Activated T-cell treated with anti-CD3 and anti-CD28 coated beads, Interleukin-2, amount 50 U/mL, for 48 hours (primary cell): Measurements from ENCODE around the gene CCNO.
A peak's percentile ranks its signal among the peaks of the same experiment; 100 is the strongest.

ENCODE experiments used
- DNase-seq, 2 experiments: peaks; one replicate each; pipeline ENCODE4 v3.0.0-alpha.2; 2020

The CCNO gene

DNA sequence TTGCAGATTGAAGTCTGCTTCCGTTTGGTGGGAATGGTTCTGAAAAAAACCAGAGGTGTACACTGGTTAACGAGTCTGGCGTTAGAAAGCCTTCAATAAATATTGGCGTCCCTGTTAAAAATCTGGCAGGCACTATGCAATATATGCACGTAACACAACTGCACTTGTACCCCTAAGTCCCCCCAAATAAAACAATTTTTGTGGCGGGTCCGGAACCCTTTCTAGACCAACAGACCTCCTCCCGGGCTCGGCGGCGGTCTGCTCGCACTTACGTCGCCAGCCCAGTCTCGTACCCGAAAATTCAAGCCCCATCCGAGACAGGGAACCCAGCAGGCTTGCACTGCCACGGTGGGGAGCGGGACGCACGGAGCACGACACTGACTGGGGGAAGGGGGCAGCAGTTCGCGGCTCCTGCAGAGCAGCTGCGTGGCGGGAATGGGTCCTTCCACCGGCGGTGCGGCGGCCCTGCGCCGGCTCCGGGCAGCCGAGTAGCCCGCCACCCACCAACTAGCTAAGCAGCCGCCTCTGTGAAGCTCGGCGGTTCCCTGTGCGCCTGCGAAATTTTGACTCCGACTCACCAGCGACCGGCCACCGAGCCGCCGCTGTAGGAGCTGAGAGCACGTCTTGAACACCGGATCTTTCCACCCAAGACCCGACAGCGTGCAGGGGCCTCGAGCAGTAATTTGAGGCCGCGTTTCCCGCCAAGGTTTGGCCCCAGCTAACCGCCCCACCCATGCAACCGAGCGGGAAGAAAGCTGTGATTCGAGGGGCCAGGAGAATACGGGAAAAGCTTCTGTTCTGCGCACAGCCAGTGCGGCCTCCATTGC, 10.2 kb downstream of the CCNO start:
- DNase-seq, result peak; percentile 41 to 50

DNA sequence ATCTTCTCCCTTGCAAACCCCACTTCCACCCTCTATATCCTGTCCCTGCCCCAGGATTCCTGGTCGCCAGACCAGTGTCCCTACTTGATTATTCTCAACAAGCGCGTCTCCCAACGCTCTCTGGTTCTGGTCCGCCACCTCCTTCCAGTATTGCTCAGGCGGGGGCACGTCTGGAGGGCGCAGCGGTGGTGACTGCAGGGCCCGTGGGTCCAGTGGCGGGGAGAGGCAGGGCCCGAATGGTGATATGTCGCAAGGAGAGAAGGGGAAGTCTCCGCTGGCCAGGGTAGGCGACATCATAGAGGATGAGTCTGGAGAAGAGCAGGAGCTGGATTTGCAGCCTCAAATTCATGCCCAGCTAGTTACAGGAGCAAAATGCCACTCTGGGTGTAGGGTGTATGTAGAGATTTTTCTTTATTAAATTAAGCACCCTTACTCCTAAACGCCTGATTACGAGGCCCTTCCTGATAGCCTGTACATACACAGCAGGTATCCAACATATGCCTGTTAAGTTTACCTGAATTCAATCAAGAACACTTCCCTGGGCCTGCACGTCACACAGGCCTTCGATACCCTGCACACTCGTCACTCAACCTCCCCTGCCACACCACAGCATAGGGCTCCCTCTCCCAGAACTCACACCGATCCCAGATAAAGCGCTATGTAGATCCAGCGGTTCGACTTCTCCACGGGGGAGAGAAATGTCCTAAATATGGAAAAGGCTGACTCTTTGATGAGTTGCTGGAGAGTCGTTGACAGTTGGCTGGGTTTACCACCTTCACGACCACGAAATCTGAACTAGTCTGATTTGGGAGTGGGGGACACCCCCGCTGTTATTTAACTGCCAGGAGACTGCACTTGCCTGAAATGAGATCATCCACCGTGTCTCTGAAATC, 11.1 kb downstream of the CCNO start:
- no peak for DNase-seq

DNA sequence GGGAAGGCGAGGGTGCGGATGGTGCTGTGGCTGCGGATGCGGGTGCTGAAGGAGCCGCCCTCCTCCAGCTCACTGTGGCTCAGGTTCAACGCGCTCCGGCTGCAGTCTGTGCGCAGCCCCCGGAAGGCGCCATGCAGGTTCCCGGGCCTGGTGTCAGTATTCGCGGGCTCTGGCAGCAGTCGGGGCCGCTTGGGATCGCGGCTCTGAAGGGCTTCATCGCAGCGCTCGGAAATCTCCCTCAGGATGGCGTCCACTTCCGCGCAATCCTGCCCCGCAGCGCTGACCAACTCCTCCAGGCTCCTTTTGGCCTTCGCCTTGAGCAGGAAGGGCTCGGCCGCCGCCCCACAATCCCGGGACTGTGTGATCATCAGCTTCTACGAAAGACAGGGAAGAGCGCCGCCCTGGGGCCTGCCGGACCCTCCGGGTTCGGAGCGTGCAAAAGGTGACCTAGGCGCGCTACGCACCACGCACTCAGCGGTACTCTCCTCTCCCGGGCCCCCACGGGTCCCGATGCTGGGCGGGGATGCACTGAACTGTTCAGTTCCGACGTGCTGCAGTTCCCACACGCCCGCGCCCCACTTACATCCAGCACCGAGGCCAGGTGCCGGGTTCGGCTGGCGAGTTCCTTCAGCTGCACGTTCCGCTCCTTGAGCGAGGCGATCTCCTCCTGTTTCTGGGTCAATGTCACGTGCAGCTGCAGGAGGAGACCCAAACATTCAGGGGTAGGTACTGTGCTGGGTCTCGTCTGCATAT, 12.8 kb downstream of the CCNO start:
- DNase-seq, result peak in 1 of 2 experiments; percentile 37

DNA sequence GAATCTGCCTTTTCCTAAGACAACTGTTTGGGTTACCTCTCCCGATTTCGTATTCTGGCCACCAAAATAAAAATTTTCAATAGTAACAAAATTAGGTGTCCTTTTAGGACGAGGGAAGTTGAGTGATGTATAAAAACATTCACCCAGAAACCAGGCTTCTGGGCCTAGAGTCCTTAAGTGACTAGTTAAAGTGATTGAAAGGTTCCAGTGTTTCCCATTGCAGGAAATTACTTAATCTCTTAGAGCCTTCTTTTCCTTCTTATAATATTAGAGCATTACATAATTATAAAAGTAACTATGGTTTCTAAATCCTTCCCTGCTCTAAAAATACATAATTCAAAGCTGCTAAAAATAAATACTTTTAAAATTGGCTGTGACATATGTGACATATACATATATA, 13.6 kb downstream of the CCNO start:
- no peak for DNase-seq

DNA sequence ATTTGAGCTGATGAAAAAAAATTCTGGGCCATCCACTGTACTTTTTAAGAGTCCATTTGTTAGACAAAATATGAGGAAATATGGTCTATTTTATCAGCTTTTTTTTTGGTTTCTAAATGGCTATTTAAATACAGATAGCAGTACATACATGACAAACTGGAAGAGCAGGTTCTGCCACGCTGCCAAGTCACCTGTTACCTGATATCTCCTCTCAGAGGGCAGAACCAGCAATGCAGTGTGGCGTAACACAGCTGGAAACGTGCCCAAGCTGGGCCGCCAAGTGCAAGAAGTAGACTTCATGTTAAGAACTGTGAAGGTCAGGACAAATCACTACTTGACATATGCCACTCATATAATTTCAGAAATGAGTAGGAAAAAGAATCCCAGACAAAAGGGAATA, 14.4 kb downstream of the CCNO start:
- no peak for DNase-seq

DNA sequence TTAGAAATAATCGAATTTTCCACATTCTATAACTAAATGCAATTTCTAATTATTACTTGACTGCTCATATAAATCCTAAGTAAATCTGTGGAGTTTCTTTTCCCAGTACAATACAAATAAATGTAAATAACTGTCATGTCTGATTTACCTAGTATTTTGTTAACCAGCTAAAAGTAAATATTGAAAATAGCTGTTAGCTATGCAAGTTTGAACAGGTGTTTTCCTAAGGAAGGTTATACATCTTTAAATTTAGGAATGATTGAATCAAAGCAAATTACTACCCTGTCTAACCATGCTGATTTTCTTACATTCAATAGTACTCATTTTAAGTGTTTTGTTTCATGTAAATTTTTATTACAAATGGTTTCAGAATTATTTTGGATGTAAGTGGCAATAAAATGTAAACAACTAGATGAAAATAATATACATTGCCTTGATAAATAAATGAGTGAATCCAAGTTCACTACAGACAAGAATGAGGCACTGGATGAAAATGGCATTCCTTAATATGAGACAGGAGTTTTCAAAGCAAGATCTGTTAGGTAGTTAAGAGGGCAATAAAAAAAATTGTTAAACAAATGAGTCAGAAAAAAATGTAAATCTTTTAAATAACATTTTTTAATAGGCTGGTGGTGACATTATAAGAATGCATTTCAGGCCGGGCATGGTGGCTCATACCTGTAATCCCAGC, 22.1 kb downstream of the CCNO start:
- DNase-seq, result no peak

DNA sequence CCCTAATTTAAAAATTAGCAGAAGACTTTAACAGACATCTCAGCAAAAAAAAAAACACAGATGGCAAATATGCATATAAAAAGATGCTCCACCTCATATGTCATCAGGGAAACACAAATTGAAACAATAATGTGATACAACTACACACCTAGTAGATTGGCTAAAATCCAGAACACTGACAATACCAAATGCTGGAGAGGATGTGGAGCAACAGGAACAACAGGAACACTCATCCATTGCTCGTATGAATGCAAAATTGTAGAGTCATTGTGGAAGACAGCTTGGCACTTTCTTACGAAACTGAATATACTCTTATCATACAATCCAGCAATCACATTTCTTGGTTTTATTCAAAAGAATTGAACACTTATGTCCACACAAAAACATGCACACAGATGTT, 28.4 kb downstream of the CCNO start:
- DNase-seq, result no peak

DNA sequence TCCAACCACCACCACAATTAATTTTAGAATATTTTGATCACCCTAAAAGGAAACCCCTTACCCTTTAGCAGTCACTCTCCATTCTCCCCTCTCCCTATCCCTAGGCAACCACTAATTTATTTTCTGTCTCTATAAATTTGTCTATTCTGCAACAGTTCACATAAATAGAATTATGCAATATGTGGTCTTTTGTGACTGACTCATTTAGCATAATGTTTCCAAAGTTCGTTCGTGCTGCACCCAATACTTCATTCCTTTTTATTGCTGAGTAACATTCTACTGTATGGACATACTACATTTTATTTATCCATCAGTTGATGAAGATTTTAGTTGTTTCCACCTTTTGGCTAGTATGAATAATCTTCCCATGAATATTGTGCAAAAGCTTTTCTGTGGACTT, 42.2 kb downstream of the CCNO start:
- no peak for DNase-seq

DNA sequence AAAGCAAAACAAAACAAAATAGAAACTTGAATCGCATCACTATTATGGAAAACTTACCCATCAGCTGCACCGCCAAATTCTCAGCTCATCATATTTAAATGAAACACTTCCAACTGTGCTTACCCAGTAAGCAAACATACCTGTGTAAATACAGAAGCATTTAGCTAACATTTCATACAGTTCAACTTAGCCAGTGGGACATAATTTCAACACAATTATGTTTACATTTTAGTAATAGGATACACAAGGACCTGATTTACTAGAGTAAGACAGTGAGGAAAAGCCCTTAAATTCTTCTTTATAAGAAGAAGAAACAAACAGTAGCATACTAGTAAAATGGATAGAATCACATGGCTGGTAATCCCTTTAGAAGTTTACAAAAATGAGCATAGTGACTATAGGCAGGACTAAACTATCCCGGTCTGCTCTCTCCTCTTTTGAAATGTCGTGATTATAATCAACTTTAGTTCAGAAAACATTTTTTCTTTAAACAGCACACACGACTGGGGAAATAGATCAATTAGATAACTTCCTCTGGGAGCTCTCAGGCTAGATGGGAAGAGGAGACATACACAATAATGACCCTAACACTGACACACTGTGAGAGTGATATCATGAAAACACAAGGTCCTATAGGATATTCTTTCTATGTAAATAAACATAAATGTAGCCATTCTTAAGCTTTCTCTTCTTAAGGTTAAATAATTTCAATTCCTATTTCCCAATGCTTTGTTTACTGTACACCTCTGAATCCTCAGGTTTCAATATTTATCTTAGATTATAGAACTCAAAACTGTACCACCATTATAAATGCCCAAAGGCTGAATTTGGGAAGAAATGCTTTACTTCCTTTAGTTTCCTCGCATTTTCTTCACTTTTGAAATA, 44.5 kb downstream of the CCNO start:
- DNase-seq, result no peak

DNA sequence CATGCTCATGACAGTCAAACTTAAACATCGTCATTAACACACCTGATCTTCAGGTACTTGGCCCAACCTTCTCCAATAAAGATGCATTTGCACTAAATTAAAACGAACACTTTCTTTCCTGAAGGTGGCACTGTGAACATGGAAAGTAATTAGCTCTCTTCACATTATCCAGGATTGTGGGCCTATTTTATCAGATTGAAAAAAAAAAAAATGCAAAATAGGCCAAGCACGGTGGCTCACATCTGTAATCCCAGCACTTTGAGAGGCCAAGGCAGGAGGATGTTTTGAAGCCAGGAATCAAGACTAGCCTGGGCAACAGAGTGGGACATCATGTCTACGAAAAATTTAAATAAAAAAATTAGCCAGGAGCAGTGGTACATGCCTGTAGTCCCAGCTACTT, 46.0 kb downstream of the CCNO start:
- DNase-seq, result no peak
